Epithelial cell of prostate (primary cell): ENCODE data around the gene NT5C3B.
A peak's percentile ranks its signal among the peaks of the same experiment; 100 is the strongest.

Experiments
- DNase-seq: peaks from one replicate; pipeline ENCODE4 v3.0.0-alpha.2; 2011; ENCODE audit warnings: low read depth, low spot score
- H3K27ac ChIP-seq: fragments of 450-650 bp; 2 replicates; pipeline ENCODE4 v1.5.1; 2017; ENCODE audit warnings: mild to moderate bottlenecking

The NT5C3B gene

DNA sequence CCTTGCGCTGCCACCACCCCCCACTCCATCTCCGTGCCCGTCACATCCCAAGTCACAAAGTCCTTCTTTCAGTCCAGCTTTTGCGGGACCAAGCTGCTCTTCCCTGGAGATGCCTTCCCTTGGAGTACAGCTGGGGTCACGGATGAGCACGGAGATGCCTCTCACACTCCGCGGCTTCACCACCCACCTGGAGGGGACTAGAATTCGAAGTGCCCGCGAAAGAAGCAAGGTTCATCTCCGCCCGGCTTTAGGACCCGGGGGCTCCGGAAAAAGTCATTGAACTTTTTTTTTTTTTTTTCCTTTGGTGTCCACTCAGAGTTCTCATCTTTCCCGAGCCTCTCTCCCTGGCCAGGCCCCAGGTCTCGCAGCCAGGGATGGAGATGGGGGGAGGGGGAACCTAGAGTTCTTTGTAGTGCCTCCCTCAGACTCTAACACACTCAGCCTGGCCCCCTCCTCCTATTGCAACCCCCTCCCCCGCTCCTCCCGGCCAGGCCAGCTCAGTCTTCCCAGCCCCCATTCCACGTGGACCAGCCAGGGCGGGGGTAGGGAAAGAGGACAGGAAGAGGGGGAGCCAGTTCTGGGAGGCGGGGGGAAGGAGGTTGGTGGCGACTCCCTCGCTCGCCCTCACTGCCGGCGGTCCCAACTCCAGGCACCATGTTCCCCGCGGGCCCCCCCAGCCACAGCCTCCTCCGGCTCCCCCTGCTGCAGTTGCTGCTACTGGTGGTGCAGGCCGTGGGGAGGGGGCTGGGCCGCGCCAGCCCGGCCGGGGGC, 23.5 kb downstream of the NT5C3B start, which contains the start of gene FKBP10:
TSS of gene FKBP10 (plus strand) at position 624 of the 771 bp plus-strand sequence. CDS start at position 655, 31 bp downstream.
- H3K27ac ChIP-seq: peak within 1 kb of the TSS; percentile 77
- DNase-seq: no peak

GRCh38 chr17:41811549-41812380, 24.3 kb downstream of the NT5C3B start, which contains the start of gene P3H4:
TSS of gene P3H4 (minus strand) at chr17:41811949. CDS start at chr17:41811915, 34 bp downstream.
- H3K27ac ChIP-seq: peak within 1 kb of the TSS; percentile 77
- no peak for DNase-seq

DNA sequence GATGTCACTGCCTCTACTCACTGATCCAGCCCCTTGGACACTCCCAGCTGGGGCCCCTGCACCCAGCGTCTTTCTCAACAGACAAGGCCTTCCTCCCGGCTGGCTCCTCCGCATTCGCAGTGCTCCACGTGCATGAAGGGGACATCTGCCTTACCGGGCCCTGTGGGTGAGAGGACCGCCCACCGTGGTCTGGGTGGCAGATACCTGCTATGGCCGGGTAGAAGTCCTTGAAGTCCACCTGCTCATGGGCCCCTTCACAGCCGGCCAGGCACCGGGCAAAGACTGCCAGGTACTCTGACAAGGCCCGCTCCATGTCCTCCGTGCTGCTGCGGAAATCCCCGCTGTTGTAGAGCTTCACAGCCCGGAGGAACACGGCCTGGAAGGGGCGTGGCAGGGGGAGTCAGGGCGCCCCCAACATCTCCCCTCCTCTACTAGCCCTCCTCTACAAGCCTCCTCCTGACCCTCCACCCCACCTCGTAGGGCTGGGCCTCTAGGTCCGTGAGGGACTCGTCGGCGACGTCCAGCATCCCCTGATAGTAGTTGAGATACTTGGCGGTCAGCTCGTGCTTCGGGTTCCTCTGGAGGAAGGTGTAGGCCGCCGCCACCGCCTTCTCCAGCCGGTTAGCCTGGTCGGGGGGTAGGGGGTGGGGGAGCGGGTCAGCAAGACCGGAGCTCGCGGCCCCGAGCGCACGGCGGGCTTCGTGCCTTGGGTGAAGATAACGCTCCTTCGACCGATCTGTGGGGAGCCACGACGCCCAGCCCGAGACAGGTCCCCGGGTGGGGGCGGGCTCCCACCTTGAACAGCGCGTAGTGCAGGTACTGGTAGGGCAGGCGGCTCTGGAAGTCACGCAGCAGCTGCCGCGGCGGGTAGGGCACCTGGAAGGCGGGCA, 25.1 kb downstream of the NT5C3B start:
- H3K27ac ChIP-seq: peak overlapping the region; percentile 77
- DNase-seq: no peak

DNA sequence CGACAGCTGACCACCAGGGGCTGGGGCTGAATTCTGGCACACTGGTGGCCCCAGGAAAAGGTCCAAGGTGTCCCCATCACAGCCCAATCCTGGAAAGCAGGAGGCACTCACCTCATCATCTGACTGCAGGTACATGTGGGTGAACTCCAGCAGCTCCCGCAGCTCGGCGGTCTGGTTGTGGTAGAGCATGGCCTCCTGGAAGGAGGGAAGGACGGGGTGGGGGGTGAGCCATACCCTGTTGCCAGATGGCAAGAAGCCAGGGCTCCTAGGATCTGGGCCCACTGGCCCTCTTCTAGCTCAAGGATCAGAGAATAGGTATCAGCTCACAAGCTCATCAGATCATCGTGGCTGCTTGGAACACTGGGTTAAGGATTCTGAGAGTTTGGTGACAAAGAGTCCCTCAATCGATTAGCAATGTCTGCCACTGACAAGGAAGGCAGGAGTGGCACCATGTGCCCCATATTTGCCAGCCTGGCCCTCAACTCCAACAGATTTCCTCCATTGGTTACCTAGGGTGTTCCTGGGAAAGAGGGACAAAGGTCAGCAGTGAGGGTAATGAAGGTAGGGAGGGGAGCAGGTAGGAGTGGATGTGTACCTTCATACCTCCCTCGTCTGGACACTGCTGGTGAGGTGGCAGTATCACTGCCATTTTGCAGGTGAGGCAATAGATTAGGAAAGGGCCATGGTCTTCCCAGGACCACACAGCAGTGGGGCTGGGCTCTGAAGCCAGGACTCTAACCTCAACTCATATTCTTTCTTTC, 29.2 kb downstream of the NT5C3B start:
- H3K27ac ChIP-seq: no peak overlapping the region
- no peak for DNase-seq

- no peak for DNase-seq
Observed at GRCh38 chr17:41803049-41804020, 32.7 kb downstream of the NT5C3B start.

DNA sequence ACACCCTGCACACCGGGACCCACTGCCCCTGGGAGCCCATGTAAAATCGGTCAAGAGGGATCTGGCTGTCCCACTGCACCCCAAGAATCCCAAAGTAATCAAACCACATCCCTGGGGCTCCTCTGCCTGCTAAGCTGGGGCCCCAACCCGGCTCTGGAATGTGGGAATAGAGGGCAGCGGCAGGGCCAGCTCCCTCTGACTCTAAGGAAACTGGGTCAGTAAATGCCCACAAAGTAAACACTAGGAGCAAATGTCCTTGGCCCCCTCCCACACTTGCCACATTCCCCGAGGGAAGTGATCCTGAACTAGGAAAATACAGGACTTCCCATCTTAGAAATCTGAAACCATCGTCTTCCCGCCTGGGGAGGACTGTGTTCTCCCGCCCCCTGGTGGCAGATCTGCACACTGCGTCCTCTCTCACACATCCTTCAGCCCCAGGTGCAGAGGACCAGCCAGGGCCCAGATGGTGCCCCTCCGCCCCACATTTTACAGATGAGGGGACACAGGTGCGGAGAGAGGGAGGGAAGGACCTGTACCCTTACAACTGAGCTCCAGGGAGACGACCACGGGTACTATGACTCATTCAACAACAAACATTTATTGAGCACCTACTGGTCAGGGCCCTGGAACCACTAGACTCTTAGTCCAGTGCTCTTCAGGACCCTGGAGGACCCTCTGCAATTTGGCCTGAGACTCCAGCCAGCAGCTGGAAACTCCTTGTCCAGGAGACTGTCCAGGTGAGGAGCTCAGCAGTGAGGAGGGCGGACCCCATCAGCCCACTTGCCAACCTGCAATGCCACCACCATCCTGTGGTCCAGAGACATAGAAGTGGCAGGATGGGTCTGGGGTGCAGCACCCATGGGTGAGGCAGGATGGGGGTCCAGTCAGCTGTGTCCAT, 34.4 kb downstream of the NT5C3B start:
- H3K27ac ChIP-seq: peak overlapping the region; percentile 99
- DNase-seq: no peak

More at GRCh38 chr17:41803049-41804020, 32.7 kb downstream of the NT5C3B start:
- no peak overlapping the region for H3K27ac ChIP-seq

DNA sequence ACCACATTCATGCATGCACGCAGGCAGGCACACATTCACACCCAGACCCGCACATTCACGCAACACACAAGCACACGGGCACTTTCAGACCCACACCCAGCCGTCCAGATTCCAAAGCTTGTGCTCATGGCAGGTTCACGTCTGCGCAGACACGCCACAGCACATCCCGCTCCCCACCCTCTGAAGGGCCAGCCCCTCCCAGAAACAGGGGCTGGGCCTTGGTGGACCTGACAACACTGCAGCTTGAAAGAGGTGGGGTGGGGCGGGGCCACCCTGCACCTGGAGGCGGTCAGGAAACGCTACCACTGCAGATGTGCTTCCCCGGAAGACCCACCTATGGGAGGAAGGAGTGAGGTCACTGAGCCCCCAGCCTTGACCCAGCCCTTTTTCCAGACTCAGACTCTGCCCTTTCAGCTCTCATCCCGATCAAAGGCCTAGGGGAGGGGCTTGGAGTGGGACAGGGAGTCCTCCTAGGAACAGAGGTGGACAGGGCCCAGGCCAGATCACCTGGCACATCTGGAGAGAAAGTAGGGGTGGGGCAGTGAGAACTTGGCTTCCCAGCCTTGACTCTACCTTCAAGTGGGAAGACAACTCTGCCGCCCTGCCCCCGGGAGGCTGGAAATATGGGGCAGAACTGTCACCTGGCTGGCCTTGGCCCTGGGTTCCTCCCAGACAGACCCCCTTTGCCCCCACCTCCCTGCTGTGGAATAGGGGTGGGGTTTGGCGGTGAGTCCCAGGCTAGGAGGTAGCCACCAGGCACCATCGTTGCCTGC, 35.2 kb downstream of the NT5C3B start:
- DNase-seq: peak; percentile 99
- H3K27ac ChIP-seq: peak overlapping the region; percentile 99

GRCh38 chr17:41799366-41799765, 36.7 kb downstream of the NT5C3B start:
- no peak for DNase-seq
- peak overlapping the region; percentile 99 for H3K27ac ChIP-seq

DNA sequence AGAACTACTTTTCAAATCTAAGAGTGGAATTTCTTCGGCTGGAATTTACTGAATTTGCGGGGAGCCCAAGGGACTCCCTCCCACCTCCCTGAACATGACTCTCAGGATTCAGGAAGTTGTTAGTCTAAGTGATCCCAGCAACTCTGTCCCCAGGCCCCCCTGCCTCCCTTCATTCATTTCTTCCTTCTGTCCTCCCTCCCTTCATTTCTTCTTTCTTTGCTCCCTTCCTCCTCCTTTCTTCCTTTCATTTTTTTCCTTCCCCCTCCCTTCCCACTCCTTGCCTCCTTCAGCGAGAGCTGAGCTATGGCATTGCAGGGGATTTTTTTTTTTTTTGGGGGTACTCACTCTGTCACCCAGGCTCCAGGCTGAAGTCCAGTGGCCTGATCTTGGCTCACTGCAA, 38.7 kb downstream of the NT5C3B start:
- H3K27ac ChIP-seq: peak overlapping the region; percentile 99
- DNase-seq: no peak

- DNase-seq: no peak
- H3K27ac ChIP-seq: peak overlapping the region; percentile 25
Observed at GRCh38 chr17:41796121-41796895, 39.7 kb downstream of the NT5C3B start.

- peak overlapping the region; percentile 99 for H3K27ac ChIP-seq
- no peak for DNase-seq
Observed at GRCh38 chr17:41794540-41794975, 41.5 kb downstream of the NT5C3B start.

DNA sequence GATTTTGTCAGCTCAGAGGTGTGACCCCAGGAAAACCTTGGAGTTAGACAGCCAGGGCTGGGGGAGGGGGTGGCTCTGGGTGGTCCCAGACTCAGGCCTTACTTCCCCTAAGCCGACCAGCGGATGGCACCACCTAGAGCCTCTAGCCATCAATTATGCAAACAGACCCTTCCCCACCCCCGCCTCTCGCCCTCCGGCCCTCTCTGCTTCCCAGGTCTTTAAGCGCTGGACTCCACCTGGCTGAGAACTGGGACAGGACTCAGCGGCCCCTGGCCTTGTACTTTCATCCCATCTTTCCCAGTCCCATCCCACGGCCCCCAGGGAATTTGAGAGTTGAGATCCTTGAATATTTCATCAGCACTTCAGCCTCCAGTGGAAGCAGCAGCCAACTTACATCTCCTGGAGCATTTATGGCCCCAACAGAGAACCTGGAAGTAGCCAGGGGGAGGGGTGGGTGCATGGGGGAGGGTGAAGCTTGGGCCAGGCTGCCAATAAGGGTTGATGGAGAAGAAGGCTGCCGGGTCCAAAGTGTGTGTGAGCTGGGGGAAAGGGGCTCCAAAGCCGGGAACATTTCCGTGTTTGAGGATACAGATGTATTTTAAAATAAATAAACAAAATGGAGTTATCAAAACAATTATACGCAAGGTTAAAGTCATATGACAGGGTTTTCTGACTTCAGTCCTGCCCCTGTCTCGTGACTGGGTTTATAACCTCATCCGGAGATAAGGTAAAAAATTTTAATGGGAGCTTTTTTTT, 42.1 kb downstream of the NT5C3B start:
- no peak for DNase-seq
- peak overlapping the region; percentile 99 for H3K27ac ChIP-seq

- H3K27ac ChIP-seq: peak overlapping the region; percentile 99
- DNase-seq: peak; percentile 84
Observed at GRCh38 chr17:41792845-41793783, 42.9 kb downstream of the NT5C3B start.

DNA sequence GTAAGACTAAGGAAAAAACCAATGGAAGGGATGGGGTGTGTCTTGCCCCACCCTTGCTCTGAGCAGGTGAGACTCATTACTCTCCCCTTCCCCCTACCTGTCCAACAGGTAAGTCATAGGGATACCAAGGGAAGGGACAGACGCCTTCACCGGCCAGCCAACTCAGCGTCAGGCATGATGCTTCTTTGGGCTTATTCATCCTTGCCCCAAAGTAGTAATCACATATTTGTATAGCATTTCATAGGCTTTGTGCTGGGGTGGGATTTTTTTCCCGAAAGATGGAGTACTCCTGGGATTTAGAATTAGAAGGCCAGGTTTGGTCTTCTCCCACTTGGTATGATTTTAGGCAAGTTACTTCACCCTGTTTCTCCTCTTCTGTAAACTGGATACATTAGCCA, 49.0 kb downstream of the NT5C3B start:
- peak overlapping the region; percentile 100 for H3K27ac ChIP-seq
- DNase-seq: no peak
